ENCODE results near the gene ALPK1.
A peak's percentile ranks its signal among the peaks of the same experiment; 100 is the strongest.
"Not testable (repeated sequence)": the region's sequence is repeated elsewhere in the genome, so short reads cannot be mapped to it uniquely, and the experiment has no call there.

The ALPK1 gene

DNA sequence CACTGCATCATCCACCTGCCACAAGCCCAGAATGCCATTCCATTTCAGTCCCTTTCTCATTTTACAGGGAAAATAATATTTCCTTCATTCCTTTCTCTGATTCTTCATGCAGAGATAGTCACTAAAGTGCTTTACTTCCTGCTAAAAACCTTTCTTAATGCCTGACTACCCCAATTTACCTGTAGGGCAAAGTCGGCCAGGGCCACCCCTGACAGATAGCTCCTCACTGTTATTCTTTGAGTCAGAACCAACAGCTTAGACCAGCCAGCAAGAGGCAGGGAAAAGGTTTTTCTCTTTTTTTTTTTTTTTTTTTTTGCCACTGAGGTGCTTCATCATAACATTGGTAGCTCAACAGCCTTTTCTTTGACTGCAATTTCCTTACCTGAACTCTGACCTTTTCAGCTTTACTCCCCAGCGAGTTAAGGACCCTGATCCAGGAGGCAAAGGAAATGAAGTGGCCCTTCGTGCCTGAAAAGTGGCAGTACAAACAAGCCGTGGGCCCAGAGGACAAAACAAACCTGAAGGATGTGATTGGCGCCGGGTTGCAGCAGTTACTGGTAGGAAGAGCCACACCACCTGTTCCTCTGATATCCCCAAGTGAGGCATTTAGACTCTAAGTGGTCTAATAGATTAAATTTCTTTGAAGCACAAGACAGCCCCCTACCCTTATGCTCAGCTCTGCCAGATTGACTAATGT is 85.0 kb downstream of the ALPK1 start:
- peak; percentile 68 for DNase-seq

- DNase-seq, result no peak
Observed at GRCh38 chr4:112386071-112386470, 88.9 kb downstream of the ALPK1 start.

- no peak for DNase-seq
Observed at GRCh38 chr4:112402098-112402497, 104.9 kb downstream of the ALPK1 start.

GRCh38 chr4:112403101-112403945 is 106.2 kb downstream of the ALPK1 start:
- no peak for DNase-seq

DNA sequence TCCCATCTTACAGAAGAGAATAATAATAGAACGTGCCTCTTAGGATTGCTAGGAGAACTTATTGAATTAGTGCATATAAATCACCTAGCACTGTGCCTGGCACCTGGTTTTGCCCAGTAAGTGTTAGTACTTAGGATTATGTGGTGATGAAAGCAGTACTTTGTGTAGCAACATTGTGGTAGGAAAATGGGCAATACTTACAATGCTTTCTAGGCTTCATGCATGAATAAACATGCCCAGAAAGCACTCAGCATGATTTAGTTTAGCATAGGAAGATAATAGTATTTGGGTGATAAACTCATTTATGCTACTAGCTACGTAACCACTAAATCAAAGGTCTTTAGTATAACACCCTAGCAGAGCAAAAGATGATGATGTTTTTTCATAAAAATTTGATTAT is 113.2 kb downstream of the ALPK1 start:
- DNase-seq, result no peak

GRCh38 chr4:112410804-112411203 is 113.6 kb downstream of the ALPK1 start:
- no peak for DNase-seq

DNA sequence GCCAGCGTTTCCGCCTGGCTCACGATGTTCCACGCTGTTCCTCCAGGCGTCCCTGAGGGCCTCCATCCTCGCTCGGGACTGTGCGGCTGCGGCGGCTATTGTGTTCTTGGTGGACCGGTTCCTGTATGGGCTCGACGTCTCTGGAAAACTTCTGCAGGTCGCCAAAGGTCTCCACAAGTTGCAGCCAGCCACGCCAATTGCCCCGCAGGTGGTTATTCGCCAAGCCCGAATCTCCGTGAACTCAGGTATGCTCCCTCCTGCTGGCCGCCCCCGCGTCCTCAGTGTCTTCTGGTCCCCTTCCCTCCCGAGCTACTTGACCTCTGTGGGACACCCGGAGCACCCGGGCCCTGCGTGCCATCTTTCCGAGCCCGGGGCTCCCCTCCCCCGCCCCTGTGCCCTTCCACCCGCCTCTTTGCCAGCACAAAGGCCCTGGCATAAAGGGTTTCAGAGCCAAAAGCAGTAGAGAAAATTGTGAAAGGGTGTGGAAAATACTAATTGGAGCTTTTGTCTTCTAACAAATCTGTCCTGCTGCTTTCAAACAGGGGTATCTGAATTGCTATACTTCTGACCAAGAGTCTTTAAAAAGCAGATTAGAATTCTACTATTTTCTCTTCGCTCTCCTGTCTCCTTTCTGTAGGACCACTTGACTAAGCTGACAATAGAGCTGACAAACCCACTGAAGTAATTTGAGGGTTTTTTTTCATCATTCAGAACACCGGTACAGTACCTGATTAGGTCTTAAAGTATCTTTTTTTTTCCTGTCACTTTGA is 114.8 kb downstream of the ALPK1 start:
- no peak for DNase-seq

GRCh38 chr4:112416464-112416863 is 119.3 kb downstream of the ALPK1 start:
- DNase-seq, result no peak

DNA sequence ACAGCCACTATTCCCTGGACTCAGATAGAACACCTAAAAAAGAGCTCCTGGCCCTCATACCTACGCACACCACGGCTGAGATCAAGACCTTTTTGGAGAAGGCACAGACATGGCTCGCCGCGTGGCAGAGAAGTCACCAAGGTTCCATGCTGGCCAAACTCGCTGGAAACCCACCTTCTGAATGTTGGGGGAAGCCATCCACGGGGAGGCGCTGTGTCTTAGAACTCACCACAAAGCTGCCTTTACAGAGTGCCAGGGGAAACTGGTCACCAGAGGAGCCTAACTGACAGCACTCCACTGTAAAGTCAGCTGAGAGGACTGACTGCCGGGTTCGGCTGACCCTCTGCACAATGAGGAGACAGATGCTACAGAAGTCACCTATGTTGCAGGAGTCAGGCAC is 120.9 kb downstream of the ALPK1 start:
- DNase-seq, result no peak

DNA sequence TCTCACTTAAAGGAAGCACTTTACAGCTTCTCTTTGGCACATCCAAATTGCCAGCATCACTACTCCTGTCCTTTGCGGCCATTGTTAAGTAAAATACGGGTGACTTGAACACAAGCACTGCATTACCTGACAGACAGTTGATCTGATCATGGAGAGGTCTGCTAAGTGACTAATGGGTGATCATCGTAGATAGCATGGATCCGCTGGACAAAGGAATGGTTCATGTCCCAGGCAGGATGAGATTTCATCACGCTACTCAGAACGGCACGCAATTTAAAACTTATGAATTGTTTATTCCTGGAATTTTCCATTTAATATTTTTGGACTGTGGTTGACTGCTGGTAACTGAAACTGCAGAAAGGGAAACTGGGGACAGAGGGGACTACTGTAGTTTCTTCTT is 124.7 kb downstream of the ALPK1 start:
- DNase-seq, result no peak

DNA sequence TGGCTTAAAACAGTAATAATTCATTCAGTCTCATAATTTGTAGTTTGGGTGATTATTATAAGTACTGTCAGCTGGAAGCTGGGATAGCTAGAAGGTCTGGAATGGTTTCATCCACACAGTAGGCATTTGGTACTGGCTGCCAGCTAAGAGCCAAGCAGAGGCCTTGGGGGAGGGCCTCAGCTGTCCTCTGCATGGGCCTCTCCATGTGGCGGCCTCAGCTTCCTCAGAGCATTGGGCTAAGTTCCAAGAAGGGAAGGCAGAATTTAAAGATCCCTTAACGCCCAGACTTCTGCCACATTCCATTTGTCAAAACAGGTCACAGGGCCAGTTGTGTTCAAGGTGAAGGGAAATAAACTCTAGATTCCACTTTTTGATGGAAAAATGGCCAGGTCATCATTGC is 125.5 kb downstream of the ALPK1 start:
- DNase-seq, result no peak

DNA sequence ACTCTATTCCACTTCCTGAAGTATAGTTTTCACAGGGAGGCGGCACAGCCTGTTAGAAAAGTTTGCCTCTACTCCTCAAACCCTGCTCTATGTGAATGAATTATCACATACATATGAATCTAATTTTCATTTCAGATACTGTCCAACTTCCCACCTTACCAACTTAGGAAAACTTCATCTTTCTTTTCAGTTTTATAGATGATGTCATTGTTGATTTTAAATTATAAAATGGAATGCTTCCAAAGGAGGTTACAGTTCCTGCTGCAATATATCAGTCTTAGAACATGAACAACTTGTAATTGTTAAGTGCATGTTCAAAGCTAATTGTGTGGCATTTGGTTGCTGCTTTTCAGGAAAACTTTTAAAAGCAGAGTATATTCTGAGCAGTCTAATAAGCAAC is 126.4 kb downstream of the ALPK1 start:
- DNase-seq, result no peak

DNA sequence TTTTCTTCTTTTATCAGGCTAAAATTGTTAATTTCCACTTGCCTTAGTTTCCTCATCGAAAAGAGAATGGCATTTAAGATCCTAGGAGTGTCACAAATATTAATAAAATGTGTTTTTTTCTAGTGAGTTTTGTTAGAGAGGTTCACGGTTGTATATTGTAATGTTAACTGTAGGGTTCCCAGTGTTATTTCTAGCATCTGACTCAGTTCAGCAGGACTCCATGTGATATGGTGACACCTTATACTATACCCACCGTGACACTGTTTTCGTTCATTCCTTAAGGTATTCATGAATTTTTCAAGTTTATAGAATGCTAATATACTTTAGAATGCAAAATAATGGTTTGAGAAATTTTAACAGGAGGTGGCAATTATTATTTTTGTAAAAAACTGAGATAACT is 128.7 kb downstream of the ALPK1 start:
- no peak for DNase-seq

- DNase-seq, result no peak
Observed at GRCh38 chr4:112426416-112426815, 129.2 kb downstream of the ALPK1 start.

GRCh38 chr4:112431158-112431557 is 134.0 kb downstream of the ALPK1 start:
- DNase-seq, result no peak

GRCh38 chr4:112436987-112437386 is 139.8 kb downstream of the ALPK1 start:
- DNase-seq, result no peak

- DNase-seq, result not testable (repeated sequence)
Observed at GRCh38 chr4:112442226-112442625, 145.1 kb downstream of the ALPK1 start.

- no peak for DNase-seq
Observed at GRCh38 chr4:112448306-112449132, 151.3 kb downstream of the ALPK1 start.

- DNase-seq, result no peak
Observed at GRCh38 chr4:112449708-112450107, 152.5 kb downstream of the ALPK1 start.

GRCh38 chr4:112451104-112451503 is 153.9 kb downstream of the ALPK1 start:
- no peak for DNase-seq

DNA sequence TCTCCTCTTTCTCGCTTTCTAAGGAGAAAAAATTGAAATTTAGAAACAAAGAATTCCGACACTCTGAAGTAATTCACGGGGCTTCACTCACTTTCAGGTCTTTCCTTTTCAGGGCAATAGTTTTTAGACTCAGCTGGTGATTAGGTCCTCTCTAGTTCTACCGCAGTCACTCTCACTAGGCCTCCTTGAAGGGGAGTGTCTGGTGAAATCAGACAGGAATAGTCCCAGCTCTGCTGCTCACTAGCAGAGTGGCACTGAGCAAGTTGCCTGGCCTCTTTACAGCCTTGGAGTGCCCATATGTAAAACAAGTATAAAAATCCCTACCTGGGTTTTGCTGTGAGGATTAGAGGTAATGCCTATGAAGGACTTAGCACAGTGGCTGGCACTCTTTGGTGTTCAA is 154.7 kb downstream of the ALPK1 start:
- DNase-seq, result no peak

DNA sequence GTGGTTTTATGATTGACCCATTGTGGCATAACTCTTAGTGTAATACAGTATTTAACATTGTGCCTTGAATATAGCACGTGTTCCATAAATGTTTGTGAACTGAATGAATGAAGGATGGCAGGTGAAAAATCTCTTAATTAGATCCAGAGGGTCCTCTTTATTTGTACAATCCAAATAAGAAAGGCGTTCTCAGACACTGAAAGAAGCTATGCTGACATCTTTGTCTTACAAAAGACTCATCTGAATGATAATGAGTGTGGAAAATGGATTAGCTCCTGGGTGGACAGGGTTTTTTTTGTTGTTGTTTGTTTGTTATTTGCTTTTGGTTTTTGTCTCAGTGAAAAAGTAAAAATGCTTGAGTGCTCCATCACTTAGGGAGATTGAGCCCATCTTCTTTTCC is 156.2 kb downstream of the ALPK1 start:
- no peak for DNase-seq

DNA sequence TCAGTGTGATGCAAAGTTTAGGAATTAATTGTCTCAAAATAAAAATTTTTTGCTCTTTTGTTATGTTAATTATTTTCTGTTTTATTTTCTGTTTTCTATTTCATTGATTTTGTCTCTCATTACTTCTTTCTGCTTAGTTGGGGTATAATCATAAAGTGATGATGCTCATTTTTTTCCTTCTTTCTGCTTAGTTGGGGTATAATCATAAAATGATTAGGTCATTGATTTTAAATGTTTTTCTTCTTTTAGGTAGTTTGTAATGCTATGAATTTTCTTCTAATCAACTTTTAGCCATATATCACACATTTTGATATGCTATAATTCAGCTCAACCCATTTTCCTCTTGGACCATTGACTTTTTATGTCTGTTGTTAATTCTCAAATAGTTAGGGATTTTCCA is 175.1 kb downstream of the ALPK1 start:
- no peak for DNase-seq
